Measurements from ENCODE around the gene GRID2IP.

- TF ChIP-seq EZH2 (IDR thresholded peaks at IDR 0.05; ENCODE audit: low read length): no peak
- TF ChIP-seq, protein P1, sequence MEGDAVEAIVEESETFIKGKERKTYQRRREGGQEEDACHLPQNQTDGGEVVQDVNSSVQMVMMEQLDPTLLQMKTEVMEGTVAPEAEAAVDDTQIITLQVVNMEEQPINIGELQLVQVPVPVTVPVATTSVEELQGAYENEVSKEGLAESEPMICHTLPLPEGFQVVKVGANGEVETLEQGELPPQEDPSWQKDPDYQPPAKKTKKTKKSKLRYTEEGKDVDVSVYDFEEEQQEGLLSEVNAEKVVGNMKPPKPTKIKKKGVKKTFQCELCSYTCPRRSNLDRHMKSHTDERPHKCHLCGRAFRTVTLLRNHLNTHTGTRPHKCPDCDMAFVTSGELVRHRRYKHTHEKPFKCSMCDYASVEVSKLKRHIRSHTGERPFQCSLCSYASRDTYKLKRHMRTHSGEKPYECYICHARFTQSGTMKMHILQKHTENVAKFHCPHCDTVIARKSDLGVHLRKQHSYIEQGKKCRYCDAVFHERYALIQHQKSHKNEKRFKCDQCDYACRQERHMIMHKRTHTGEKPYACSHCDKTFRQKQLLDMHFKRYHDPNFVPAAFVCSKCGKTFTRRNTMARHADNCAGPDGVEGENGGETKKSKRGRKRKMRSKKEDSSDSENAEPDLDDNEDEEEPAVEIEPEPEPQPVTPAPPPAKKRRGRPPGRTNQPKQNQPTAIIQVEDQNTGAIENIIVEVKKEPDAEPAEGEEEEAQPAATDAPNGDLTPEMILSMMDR (optimal IDR thresholded peaks at IDR 0.05 in 1 of 3, IDR thresholded peaks at IDR 0.05 in 1 of 3, conservative IDR thresholded peaks at IDR 0.05 in 1 of 3; ENCODE audit: extremely low read depth in 1 of 3, insufficient read depth in 2 of 3, low read length in 3 of 3): no peak
Observed at GRCh38 chr7:6460303-6460702, 91.0 kb downstream of the GRID2IP start.

Measured in keratinocyte (primary cell).